RKO (cell line): Measurements from ENCODE around the gene GNG7.
"Not testable (repeated sequence)": the region's sequence is repeated elsewhere in the genome, so short reads cannot be mapped to it uniquely, and the experiment has no call there.

Experiments
- DNase-seq: peaks from one replicate; pipeline ENCODE4 v3.0.0-alpha.2; 2016; ENCODE audit warnings: low spot score

The GNG7 gene

DNA sequence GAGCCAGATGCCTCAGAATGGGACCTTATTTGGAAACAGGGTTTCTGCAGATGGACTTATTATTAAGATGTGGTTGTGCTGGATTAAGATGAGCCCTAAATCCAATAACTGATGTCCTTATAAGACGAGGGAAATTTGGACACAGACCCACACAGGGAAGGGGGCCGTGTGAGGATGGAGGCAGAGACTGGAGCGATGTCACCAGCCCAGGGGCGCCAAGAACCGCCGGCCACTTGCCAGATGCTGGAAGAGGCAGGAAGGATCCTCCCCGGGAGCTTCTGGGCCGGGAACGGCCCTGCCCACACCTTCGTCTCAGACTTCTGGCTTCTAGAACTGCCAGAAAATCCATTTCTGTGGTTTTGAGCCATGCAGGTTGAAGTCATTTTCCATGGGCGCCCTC, 26.6 kb downstream of the GNG7 start:
- no peak for DNase-seq

DNA sequence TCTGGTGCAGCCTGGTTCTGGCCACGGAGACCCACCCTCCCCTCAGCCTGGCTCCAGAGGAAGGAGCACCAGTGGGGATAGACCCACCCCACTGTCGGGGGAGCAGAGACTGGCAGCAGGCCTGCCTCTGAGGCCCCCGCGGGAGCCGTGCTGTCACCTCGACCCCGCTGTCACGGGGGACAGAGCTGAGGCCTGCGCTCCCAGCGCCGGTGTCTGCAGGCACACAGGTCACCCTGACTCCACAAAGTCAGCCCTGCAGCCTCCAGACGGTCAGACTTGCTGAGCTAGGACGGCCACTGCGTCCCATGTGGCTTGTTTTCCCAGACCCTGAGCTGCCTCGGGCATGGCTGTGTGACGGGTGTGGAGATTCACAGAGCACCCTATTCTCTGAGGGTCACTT, 32.3 kb downstream of the GNG7 start:
- no peak for DNase-seq

DNA sequence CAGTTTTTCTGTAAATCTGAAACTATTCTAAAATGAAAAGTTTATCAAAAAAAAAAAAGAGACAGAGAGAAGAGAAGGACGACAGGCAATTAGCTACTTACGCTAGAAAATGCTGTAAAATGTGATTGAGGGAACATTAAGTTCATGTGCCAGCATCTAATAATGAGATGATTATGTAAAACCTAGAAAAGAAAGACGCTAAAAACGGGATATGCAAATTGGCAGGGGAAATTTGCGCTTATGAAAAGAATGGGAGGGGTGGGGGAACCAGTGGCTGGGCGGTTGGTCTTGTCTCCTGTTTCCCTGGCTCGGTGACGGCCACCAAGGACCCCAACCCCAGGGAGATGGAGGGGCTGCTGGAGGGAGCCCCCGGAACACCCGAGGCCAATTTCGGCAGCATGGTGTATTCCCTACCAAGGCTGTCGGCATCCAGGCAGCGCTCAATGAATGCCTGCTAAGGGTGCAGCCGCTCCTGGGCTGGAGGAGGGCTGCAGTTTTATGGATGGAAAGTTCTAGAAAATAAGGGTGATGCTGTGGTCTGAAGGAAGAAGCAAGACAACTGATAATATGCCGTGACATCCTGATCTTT, 34.2 kb downstream of the GNG7 start:
- no peak for DNase-seq

DNA sequence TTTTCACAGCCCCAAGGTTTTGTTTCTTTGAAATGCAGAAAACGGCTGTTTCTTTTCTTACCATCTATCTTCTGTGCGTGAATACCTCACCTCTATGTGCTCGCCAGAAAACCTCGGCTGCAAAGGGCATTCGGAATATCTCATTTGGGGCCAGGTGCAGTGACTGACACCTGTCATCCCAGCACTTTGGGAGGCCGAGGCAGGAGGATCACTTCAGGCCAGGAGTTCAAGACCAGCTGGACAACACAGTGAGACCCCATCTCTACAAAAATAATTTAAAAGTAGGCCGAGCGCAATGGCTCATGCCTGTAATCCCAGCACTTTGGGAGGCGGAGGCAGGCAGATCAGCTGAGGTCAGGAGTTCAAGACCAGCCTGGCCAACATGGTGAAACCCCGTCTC, 35.1 kb downstream of the GNG7 start:
- DNase-seq: not testable (repeated sequence)

DNA sequence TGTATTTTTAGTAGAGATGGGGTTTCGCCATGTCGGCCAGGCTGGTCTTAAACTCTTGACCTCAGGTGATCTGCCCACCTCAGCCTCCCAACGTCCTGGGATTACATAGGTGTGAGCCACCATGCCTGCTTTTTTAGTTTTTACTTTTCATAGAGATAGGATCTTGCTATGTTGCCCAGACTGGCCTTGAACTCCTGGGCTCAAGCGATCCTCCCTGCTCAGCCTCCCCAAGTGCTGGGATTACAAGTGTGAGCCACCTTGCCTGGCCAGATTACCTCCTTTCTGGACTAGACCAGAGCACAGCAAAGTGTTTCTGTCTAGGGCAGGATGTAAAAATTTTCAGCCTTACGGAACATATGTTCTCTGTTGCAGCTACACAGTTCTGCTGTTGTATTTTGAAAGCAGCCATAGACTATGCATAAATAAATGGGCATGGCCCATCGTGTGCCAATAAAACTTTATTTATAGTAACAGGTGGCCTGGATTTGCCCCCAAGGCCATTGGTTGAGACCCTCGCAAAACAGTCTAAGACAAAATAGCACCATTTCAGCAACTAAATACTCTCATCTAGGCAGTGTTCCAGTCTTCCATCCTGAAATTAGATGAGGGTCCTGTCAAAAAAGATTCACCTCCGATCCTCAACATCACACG, 36.0 kb downstream of the GNG7 start:
- DNase-seq: no peak

DNA sequence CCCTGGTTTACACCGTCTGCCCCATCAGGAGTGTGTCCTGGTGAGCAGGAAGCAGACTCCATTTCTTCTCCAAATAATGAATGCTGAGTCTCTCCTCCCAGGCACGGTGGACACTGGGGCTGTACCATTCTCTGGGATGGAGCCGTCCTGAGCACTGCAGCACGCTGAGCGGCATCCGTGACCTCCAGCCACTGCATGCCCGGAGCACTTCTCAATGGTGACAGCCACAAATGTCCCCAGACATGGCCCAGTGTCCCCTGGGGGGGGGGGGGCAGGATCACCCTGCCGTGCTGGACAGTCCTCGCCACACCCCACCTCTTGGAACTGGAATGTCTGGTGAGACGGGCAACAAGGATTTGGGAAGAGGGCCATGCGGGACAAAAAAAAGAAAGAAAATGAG, 37.4 kb downstream of the GNG7 start:
- DNase-seq: no peak

DNA sequence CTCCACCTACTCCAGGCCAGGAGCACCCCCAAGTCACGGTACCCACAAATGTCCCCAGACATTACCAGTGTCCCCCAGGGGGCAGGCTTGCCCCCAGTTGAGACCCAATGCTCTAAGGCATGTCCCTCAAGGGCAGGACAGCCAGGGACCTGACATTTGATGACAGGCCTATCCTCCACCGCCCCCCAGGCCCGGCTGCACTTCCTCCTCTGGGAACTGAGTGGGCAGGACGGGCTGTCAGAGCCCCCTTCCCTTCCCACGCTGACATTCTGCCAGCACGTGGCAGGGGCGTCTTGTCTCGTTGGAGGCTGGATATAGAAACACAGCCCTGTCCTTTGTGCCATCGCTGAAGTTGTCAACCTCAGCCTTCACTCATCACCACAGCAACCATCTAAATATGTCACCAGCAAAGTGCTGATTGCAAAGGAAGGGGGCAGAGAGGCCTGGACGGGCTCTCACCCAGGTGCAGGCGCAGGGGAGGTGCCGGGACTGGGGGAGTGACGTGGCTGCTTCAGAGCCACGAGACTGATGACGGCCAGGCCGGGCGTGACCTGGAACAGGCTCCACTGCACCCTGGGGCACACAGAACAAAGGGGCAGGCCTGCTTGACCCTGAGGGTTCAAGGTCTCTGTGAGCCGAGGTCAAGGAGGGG, 38.4 kb downstream of the GNG7 start:
- no peak for DNase-seq

DNA sequence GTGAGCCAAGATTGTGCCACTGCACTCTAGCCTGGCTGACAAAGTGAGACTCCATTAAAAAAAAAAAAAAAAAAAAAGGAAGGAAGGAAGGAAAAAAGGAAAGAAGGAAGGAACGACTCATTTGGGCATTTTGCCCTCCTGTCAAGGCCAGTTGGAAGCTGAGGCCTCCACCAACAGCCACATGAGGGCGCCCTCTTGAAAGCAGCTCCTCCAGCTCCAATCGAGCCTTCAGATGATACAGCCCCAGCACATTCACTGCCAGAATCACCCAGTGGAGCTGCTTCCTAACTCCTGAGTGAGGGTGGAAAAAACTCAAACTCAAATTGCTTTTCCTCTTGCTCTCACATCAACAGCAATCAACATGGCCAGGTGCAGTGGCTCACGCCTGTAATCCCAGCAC, 40.9 kb downstream of the GNG7 start:
- DNase-seq: peak; percentile 67

DNA sequence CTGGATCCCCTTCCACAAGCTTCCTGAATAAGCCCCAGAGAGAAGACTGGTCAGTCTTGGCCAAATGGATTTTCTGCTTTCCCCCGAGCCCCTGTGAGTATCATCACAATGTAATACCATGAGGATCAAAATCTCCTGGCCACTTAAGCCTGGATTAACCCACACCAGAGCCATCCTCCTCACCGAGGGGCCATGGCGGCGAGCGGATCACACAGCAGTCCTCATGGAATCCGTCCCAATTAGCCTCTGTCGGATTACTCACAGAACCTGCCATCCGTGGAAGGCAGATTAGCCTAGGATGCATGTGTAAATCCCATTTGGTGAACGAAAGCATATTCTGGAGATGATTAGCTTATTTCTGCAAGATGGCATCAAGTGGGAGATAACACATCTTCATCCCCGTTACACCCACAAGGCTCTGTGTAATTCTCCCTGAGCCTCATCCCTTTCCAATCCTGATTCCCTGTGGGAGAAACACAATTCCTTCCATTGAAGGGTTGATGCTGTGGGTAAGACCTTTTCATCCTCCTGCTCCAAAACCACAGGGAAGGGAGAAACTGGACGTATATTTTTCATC, 42.5 kb downstream of the GNG7 start:
- DNase-seq: no peak

DNA sequence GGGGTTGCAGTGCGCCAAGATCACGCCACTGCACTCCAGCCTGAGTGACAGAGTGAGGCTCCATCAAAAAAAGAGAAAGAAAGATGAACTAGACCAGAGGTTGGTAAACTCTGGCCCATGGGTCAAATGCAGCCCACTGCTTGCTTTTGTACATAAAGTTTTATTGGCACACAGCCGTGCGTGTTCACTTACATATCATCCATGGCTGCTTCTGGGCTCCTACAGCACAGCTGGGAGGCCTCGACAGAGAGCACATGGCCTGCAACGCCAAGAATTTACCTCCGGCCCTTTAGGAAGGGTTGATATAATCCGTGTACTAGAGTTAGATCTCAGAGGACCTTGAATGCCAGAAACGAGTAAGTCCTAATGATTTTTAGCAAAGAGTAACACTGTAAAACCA, 46.0 kb downstream of the GNG7 start:
- no peak for DNase-seq

DNA sequence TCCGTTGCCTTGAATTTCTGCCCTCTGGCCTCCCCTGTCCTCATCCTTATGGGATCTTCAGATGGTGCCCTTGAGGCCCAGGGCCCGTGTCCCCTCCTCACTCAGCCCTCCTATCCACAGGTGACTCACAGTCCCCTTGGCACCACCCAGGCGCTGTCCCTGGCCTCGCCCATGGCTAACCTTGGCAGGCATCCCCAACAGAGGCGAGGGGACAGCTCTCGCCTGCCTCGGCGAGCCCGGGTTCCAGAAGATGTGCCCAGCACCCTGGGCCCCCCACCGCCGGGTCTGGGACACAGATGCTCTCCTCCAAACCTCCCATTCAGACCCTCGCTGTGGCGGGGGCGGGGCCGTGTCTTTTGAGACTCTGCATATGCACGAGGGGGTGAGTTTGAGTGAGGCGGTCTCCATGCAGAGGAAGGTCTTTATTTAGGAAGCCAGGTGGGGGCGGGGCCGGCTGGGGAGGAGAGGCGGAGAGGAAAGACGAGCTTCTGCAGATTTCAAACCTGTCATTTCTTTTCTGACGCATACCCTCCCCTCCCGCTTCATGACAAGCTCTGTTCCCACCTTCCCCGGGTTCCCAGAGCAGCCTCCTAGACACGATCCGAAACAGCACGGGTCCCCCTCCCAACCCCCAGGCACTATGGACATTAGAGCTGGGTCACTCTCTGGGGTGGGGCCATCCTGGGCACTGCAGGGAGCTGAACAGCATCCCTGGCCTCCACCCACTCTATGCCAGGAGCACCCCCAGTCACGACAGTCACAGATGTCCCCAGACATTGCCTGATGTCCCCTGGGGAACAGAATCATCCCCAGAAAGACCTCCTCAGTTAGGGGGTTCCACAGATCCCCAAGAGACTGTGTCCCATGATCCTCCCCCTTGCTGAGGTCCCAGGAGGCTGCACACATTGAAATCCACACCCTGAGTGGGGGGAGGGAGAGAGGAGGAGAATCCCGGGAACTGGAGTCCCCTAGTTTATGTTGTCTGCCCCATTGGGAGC, 48.5 kb downstream of the GNG7 start:
- DNase-seq: no peak

DNA sequence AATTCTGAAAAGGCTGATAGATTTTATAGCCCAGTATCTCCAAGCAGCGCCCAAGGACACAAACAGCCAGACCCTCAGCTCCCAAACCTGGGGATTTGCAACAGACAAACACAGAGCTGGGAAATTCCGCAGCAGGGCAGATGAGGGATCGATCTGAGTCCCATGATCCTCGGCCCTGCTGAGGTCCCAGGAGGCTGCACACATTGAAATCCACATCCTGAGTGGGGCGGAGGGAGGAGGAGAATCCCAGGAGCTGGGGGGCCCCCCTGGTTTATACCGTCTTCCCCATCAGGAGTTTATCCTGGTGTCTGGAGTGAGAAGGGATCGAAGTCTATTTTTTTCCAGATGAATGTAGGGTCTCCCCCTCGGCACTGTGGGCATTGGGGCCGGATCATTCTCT, 49.3 kb downstream of the GNG7 start:
- DNase-seq: no peak

DNA sequence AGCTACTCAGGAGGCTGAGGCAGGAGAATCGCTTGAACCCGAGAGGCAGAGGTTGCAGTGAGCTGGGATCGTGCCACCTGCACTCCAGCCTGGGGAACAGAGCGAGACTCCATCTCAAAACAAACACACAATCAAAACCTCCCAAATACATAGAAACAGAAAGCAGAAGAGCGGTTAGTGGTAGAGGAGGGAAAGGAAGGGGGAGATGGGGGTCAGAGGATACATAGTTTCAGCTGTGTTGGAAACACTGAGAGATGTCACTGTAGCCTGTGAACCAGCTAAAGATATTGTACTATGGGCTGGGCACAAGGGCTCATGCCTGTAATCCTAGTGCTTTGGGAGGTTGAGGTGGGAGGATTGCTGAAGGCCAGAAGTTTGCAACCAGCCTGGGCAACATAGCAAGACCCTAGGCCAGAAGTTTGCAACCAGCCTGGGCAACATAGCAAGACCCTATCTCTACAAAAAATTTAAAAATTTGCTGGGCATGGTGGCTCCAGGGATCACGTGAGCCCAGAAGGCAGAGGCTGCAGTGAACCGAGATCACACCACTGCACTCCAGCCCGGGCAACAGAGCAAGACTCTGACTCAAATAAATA, 49.9 kb downstream of the GNG7 start:
- DNase-seq: no peak

DNA sequence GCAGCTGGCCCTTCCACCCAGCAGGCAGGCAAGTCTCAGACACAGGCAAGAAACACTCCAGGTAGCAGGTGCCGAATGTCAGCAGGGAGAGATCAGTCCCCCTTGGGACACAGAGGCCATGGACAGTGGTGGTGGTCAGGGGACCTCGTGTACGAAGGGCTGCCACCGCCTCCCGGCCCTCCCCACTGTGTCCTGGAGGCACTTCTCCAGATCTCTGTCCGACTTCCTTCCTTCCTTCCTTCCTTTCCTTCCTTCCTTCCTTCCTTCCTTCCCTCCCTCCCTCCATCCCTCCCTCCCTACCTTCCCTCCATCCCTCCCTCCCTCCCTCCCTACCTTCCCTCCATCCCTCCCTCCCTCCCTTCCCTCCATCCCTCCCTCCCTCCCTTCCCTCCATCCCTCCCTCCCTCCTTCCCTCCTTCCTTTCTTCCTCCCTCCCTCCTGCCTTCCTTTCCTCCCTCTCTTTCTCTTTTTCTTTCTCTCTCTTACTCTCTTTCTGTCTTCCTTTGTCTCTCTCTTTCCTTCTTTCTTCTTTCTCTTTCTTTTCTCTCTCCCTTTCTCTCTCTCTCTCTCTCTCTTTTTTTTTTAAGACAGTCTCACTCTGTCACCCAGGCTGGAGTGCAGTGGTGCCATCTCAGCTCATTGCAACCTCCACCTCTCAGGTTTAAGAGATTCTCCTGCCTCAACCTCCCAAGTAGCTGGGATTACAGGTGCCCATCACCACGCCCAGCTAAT, 51.3 kb downstream of the GNG7 start:
- DNase-seq: not testable (repeated sequence)

DNA sequence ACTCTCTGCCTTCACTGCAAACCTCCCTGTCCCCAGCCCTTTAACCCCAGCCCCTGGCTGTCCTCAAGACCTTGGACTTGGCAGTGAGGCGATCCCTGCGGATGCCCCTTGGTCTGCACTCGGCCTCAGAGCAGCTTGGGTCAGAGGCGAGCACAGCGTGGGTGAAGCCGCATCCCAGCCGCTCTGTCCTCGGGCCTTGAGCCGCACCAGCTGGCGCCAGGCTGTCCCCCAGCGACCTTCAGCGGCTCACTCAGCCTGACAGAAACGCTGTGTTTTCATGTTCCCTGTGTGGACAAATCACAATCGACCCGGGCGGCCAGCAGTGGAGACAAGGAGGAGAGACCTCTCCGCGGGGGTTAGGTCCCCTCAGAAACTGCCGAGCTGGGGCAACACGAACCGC, 52.0 kb downstream of the GNG7 start:
- DNase-seq: no peak

DNA sequence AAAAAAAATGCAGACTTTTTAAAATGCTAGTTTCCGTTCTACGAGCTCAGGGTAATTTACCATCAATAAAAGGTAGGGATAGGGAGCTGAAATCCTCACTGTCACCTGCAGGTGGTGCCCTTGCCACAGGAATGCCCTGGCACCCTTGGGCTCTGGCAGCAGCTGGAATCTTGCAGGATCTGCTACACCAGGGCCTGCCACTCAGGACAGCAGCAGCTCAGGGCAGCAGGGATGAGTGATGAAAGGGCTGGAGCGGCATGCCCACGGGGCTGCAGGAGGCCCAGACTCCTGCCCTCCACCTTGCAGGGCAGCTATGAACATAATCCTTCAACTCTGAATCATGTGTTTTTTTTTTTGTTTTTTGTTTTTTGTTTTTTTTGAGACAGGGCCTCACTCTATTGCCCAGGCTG, 54.0 kb downstream of the GNG7 start:
- DNase-seq: peak; percentile 78

DNA sequence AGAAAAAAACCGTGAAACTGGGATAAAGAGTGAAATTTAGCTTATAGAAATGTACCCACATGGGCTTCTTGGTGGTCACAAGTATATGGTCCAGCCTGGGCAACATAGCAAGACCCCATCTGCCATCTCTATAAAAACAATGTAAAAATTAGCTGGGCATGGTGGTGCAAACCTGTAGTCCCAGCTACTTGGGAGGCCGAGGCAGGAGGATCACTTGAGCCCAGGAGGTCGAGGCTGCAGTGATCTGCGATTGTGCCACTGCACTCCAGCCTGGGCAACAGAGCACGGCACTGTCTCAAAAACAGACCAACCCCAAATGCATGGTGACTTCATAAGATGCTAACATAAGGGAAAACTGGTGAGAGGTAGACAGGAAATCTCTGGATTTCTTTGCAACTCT, 54.4 kb downstream of the GNG7 start:
- no peak for DNase-seq

DNA sequence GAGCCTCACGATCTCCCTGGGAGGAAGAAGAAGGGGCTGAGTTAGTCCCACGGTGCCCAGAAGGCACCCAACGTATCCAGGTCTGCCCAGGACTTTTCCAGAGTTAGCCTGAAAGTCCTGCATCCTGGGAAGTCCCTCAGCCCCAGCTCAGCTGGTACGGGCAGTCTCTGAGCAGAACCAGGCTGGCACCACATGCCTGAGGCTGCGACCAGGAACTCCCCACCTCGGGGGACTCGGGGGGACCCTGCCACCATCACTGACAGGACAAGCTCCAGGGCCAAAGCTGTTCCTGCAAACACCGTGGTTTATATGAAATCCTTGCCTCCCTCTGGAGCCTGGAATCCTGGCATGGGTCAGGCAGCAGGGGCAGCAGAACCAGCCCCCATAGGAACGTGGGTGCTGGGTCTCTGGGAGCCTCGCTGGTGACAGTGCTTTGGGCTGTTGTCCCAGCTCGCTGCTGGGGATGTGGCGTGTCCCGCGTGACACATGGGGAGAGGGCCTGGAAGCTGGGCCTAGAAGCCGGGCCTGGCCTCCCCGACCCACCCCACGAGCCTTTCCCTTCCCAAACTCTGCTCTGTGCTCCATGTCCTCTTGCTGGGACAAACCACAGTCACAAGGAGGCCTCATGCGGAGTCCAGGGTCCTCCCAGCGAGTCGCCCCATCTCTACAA, 55.5 kb downstream of the GNG7 start:
- DNase-seq: no peak

DNA sequence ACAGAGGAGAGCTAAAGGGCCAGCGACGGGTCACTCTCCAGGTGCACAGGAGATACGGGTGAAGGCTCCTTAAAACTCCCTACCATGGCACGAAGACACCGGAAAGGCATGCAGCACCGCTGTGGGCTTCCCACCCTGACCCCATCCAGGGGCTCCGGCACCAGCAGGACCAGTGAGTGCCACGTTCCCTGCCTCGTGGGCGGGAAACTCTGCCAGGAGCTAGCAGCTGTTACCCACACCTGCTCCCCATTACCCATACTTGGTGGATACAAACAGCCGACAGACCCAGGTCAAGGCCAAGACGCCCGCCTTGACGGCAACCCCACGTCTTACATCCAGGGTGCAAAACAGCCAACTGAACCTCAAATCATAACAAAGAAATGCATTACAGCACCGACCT, 56.7 kb downstream of the GNG7 start:
- DNase-seq: no peak

DNA sequence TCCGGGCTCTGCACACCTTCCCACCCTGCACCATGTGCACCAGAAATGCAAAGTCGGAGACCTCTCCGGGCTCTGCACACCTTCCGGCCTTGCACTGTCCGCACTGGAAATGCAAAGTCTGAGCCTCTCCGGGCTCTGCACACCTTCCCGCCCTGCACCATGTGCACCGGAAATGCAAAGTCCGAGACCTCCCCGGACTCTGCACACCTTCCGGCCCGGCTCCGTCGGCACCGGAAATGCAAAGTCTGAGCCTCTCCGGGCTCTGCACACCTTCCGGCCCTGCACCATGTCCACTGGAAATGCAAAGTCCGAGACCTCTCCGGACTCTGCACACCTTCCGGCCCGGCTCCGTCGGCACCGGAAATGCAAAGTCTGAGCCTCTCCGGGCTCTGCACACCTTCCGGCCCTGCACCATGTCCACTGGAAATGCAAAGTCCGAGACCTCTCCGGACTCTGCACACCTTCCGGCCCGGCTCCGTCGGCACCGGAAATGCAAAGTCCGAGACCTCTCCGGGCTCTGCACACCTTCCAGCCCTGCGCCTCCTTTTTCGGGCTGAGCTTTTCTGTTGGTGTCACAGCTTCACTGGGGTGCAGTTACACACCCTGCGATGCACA, 59.3 kb downstream of the GNG7 start:
- not testable (repeated sequence) for DNase-seq
